ENCODE data around the gene PLEKHA6.

DNA sequence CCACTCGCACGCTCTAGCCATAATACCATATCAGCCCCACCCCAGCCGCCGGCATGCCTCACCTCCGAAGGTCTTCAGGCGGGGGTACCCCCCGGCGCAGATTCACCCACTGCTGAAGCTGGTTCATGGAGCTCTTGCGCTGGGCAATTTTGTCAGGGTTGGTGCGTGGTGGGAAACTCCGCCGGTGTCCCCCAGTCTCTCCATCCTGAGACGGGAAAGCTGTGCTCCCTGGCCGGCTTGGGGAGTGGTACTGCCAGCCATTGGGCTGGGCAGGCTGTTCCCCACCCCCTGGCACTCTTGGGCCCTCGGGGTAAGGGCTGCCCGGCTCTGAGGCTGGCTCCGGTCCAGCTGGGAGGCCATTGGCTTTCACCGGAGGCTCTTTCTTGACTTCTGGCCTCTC lies 100.5 kb downstream of the PLEKHA6 start:
- TF ChIP-seq TCF7L2 (IDR thresholded peaks at IDR 0.05; ENCODE audit: low read depth, low read length) (no peak), POLR2AphosphoS5 (IDR thresholded peaks at IDR 0.05; ENCODE audit: low read depth, low read length) (no peak)

All from Panc1 (cell line).